GM19043 (cell line): ENCODE measurements around the gene IQCH.
"Not testable (repeated sequence)": the region's sequence is repeated elsewhere in the genome, so short reads cannot be mapped to it uniquely, and the experiment has no call there.

Experiments
- ATAC-seq: cut with Tn5 transposase; IDR thresholded peaks from one replicate; pipeline ENCODE4 v1.9.1; 2021; ENCODE audit warnings: low read depth; ENCODE audit not compliant: unreplicated experiment

The IQCH gene

DNA sequence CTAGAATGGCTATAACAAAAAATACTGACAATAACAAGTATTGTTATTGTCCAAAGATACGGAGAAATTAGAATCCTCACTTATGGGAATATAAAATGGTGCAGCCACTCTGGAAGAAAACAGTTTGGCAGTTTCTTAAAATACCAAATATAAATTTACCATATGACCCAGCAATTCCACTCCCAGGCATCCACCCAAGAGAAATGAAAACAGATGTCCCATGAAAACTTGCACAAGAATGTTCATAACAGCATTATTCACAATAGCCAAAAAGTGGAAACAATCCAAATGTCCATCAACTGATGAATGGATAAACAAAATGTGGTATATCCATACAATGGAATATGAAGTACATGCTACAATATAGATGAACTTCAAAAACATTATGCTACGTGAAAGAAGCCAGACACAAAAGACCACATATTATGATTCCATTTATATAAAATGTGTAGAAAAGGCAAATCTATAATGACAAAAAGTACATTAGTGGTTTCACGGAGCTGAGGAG is 9.6 kb upstream of the IQCH start:
- no peak for ATAC-seq

DNA sequence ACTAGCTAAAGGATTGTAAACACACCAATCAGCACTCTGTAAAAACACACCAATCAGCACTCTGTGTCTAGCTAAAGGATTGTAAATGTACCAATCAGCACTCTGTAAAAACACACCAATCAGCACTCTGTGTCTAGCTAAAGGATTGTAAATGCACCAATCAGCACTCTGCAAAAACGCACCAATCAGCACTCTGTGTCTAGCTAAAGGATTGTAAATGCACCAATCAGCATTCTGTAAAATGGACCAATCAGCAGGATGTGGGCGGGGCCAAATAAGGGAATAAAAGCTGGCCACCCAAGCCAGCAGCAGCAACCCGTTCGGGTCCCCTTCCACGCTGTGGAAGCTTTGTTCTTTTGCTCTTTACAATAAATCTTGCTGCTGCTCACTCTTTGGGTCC is 8.0 kb upstream of the IQCH start:
- ATAC-seq: not testable (repeated sequence)

DNA sequence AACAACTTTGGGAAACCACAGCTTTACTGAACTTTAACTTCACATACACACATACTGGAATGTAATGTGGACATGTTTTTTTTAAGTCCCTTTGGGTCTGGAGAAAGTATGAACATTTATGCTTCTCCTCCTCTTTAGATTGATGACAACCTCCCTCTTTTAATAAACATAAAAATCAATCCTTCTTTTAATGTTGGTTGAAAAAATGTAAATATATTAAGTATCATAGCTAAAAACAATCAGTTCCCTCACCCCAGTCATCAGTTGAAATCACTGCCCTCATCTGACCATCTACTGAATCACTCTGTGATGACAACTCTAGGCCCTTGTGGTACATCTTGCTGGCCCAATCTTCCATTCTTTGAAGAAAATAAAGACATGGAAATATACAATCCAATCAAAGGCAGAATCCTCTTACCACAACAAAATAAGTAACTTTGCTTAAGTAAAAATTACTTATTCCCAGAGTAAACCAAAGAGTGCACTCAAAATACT is 6.5 kb upstream of the IQCH start:
- no peak for ATAC-seq

DNA sequence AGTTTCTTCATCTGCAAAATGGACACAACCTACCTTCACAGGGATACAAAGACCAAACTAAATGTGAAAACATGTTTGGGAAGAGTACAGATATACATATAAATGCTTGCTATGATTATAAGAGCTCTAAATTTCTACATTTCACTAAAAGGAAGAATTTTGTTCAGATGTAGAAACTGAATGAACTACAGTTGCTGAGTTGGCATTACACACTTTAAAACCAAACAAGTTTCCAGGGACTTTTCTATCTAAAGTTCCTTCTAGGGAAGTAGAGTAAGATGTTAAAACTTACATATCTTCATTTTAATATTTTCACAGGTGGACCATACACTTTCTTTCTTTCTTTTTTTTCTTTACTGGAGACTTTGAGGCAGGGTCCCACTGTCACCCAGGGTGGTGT is 4.8 kb upstream of the IQCH start:
- ATAC-seq: no peak

DNA sequence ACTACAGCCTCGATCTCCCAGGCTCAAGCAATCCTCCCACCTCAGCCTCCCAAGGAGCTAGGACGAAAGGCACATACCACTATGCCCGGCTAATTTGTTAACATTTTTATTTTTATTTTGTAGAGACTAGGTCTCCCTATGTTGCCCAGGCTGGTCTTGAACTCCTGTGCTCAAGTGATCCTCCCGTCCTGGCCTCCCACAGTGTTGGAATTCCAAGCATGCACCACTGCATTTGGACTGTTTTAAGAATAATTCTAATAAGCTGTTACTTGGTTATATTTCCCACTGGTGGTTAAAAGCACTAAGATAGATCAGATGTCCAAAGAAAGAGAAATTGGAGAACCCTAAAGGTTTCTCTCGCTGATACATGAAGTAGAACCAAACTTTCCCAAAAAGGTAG is 3.3 kb upstream of the IQCH start:
- ATAC-seq: no peak

DNA sequence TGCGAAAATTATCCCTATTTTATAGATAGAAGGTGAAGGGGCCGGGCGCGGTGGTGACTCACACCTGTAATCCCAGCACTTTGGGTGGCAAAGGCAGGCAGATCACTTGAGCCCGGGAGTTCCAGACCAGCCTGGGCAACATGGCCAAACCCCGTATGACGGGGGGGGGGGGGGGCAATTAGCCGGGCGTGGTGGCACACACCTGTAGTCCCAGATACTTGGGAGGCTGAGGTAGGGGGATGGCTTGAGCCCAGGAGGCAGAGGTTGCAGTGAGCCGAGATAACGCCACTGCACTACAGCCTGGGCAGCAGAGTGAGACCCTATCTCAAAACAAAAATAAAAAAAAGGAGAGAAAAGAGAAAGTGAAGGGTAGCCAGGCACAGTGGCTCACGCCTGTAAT is 1.5 kb upstream of the IQCH start:
- ATAC-seq: no peak

DNA sequence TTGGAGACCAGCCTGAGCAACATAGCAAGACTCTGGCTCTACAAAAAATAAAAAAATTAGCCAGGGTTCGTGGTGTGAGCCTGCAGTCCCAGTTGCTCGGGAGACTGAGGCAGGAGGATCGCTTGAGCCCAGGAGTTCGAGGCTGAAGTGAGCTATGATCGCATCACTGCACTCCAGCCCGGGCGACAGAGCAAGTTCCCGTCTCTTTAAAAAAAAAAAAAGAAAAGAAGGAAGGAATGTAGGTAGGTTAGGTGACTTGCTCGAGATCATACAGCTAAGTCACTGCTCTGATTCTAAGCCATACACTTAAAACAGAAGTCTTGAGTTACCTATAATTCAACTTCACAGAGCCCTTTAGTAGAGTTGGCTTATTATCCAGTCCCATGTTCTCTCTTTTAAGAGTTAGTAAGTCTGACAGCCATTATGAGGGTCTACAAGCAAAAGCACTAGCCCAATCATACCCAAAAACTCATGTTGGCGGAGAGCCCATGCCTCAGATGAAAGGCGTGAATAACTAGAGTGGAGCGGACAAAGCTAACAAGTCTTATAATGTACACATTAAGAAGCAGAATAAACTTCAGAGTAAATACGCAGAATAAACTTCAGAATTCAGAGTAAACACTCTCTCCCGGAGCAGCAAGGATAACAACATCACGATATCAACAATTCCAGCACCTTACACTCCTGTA is 893 bp upstream of the IQCH start:
- ATAC-seq: no peak

DNA sequence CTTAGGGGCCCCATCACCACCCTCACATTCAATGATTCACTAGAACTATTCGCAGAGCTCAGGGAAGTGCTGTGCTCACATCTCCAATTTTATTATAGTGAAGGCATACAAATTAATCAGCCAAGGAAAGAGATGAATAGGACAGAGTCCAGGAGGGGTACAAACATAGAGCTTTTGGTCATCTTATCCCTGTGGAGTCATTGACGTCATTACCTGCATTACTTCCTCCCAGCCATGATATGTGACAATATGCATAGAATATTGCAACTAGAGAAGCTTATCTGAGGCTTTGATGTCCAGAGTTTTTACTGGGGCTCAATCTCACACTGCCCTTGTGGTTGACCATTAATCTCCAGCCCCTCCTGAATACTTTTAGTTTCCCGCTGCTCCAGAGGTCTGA is 1.5 kb downstream of the IQCH start:
- ATAC-seq: no peak

DNA sequence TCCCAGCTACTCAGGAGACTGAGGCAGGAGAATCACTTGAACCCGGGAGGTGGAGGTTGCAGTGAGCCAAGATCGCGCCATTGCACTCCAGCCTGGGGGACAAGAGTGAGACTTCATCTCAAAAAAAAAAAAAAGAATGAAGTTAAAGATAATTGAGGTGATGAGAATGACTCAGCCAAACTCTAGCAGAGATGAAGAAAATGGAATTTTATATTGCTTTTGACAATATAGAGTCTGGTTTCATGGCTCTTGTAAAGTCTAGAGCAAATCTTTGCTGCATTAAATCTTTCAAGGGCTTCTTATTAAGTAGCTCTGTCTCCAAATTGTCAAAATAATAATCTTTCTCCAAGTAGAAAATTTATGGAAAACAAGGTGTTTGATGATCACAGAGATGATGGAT is 3.8 kb downstream of the IQCH start:
- not testable (repeated sequence) for ATAC-seq

DNA sequence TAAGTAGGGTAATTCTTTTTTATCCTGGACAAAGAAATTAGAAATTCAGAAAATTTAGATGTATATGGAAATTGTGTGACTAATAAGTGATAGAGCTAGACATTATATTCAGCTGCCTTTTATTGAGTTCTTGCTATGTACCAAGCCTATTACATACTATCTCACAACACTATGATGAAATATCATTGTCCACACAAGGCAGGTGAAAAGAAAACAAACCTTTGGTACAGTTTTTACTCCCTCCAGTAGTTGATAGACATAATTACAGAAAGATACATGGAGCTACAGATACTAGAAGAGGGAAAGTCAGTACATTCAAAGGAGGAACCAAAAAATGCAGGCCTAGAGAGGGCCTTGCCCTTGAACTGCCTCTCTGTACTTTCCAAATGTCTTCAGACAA is 4.8 kb downstream of the IQCH start:
- ATAC-seq: no peak

DNA sequence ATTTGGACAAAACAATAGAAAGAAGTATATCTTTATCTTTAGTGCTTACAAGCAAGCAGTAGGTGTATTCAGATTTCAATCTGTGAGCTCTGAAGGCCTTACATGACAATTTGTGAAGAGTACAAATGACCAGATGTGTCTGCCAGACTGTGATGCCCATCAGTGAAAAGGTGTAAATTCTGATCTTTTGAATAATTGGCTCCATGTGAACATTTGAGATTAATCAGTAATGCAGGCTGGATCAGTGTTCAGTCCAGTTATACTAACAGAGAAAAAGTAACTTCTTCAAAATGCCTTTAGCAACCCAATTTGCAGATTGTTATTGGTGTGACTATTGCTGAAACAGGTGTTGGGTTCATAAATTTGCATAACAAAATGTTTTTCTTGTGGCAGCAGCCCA is 5.2 kb downstream of the IQCH start:
- no peak for ATAC-seq

DNA sequence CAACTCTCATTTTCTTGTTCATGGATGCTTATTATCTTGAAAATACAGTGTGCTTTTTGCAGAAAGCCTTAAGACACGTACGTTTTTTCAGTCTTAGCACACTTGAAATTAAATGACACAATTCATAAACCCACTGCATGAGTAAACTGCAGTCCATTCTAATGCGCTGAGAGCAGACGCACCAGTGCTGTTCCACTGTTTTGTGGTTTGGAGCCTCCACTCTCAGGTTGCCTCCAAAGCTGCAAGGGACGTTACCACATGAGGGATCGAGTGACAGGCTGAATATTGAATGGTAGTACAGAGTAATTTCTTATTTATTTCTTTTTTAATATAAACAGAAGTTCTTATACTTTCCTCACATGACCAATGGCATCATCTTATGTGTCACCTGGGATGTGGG is 12.3 kb downstream of the IQCH start:
- no peak for ATAC-seq

DNA sequence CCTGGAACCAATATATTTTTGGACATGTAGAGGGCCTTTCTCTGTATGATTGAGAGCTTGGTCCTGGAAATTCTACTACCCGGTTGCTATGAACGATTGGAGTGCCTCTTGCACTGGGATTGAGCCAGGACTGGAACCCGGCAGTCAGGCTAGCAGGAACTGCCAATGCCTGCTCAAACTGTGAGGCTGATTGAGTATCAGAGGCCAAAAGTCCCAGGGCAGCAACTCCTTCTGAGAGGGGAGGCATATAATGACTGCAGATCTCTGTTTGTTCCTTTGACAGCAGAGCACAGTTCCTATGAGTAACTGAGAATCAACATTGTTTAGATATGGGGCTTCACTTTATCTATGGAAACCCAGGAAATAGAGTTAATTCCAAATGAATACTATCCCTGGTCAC is 12.9 kb downstream of the IQCH start:
- no peak for ATAC-seq

DNA sequence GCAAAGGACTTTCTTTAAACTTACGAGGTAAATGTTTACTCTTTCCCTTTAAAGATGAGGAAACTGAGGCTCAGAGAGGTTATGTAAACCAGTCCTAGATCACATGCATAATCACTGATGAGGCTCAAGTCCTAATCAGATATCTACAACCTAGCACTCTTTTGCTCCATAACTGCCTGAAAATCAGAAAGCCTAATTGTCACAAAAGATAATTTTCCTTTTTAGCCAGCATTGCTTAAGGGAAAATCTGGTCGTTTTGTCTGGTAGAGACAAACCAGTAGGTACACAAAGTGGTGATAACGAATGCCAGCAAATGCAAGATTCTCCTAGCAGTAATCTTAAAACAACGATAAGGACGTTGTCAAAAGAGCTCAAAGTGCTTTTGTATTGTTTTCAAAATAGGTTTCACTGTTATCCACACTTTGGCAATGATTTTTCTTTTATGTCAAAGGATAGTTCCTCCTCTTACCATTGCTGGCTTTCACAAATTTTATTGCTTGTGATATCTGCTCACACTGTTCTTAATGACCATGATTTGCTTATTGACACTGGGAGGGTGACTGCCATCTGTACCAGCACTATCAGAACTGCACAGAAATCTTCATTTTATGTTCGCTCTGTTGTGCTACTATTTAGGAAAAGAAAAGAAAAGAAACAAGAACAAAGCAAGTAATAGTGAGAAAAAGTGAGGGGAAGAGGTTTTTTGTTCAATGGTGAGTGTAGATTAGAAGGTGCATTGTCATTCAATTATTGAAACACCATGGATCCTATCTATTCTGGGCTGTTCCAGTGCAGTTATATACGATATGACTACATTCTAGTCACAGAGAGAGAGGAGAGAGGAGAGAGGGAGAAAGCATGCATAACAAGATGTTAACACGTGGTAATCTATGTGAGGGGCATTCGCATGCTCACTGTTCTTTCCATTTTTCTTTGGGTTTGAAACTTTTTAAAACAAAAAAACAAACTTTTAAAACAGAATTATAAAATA is 13.7 kb downstream of the IQCH start:
- no peak for ATAC-seq

DNA sequence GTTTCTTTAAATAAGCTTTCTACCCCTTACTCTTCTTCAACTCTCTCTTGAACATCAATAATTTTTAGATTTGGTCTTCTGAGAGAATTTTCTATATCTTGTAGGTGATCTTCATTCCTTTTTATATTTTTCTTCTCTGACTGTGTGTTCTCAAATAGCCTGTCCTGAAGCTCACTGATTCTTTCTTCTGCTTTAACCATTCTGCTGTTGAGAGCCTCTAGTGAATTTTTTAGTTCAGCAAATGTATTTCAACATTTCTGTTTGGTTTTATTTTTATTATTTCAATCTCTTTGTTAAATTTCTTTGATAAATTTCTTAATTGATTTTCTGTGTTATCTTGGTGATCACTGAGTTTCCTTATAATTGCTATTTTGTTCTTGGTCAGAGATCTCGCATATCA is 19.6 kb downstream of the IQCH start:
- ATAC-seq: no peak

DNA sequence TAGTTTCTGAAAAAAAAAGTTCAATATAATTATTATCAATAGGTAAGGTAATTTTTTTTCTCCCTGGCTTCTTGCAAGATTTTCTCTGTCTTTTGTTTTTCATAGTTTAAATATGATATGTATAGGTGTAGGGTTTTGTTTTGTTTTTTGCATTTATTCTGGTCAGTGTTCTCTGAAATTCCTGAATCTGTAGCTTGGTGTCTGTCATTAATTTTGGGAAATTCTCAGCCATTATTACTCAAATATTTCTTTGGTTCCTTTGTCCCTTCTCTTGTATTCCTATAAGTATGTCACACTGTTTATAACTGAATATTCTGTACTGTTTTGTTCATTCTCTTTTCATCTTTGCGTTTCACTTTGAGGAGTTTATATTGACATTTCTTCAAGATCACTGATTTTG is 22.1 kb downstream of the IQCH start:
- ATAC-seq: no peak

DNA sequence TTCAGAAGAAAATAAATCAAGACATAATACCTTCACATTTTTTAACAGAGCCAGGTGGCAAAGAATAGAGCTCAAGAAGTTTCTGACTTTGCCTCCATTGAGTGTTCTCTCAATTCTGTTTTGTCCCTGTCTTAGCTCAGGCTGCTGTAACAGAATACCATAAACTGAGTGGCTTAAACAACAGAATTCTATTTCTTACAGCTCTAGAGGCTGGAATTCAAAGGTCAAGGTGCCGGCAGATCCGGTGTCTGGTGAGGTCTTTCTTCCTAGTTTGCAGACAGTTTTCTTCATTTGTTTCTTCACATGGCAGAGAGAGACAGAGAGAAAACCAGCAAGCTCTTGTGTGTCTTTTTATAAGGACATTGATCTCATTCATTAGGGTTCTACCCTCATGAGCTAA is 25.6 kb downstream of the IQCH start:
- no peak for ATAC-seq

DNA sequence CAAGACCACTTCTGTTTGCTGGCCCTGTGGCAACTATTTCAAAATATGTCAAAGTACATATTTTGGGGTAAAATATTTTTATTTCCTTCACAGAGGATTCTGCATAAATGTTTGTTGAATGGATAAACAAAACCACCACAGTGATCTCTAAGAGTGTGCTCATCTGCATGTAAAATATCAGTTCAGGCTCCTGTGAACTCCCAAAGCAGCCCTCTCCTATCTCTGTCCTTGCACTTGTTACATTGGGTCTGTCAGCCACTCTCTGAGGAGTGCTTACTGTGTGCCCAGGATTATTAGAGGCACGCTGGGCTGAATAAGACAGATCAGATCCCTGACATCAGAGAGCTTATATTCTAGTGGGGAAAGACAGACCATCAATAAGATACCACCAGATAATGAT is 27.1 kb downstream of the IQCH start:
- ATAC-seq: no peak

DNA sequence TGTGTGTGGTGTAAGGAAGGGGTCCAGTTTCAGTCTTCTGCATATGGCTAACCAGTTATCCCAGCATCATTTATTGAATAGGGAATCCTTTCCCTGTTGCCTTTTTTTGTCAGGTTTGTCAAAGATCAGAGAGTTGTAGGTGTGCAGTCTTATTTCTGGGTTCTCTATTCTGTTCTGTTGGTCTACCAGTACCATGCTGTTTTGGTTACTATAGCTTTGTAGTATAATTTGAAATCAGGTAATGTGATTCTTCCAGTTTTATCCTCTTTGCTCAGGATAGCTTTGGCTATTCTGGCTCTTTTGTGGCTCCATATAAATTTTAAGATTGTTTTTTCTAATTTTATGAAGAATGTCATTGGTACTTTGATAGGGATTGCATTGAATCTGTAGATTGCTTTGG is 31.0 kb downstream of the IQCH start:
- not testable (repeated sequence) for ATAC-seq

DNA sequence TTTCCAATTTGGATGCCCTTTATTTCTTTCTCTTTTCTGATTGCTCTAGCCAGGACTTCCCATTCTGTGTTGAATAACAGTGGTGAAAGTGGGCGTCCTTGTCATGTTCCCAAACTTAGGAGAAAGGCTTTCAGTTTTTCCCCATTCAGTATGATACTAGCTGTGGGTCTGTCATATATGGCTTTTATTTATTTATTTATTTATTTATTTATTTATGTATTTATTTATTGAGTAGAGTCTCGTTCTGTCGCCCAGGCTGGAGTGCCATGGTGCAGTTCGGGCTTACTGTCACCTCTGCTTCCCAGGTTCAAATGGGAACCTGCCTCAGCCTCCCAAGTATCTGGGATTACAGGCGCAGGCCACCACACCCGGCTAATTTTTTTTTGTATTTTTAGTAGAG is 31.8 kb downstream of the IQCH start:
- not testable (repeated sequence) for ATAC-seq

DNA sequence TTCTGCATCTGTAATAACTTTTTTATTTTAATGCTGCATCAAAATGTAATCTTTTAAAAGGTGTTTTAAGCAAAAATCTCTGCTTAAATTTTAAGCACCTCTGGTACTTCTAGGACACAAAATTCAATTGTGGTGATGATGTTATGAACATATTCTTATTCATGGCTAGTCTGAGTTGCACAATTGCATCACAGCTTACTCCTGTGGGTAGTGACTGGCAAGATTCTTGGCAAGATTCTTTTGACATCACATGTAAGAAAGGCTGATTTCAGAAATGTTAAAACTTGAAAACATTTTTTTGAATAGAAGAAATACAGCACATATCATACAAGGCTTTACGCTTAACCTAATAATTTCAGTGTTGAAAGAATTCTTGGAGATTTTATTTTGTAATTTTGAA is 35.7 kb downstream of the IQCH start:
- ATAC-seq: no peak

DNA sequence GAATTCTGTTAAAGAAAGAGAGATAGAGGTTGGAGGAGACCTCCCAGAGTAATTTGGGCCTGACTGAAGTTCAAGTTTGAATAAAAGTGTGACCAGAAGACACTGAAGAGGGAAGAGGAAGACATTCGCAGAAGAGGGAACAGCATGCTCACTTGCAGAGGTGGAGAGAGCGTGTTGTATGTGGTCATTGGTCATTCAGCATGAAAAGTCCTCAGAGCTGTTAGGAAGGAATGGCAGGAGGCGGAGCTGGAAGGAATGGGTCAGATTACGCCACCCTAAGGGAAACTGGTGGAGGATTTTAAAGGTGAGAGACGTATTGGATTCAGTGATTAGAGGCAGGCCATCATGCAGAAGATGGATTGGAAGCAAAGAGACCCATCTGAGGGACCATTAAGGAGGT is 41.6 kb downstream of the IQCH start:
- no peak for ATAC-seq
